ENCODE measurements around the gene IL12A.

Gene IL12A

DNA sequence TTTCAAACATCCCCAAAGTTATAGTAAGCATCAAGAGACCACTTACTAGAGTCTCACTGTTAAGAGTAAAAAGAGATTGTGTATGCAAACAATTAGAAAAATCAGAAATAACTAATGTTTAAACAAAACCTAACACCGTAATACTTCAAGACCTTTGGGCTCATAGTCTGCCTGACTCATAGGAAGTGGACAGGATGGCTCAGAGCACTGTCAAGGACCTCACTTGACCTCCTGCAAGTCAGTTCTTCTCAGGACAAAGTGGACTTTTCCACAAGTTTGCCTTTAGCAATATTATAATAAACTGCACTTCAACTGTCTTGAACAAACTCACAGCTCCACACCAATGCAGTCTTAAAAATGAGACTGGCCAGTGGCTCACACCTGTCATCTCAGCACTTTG lies 34.8 kb downstream of the IL12A start:
- no peak for DNase-seq (ENCODE audit: low read depth in 4 of 4, low spot score in 1 of 4)

GRCh38 chr3:160027541-160028195 lies 39.0 kb downstream of the IL12A start:
- no peak for DNase-seq (ENCODE audit: low read depth in 4 of 4, low spot score in 1 of 4)

DNA sequence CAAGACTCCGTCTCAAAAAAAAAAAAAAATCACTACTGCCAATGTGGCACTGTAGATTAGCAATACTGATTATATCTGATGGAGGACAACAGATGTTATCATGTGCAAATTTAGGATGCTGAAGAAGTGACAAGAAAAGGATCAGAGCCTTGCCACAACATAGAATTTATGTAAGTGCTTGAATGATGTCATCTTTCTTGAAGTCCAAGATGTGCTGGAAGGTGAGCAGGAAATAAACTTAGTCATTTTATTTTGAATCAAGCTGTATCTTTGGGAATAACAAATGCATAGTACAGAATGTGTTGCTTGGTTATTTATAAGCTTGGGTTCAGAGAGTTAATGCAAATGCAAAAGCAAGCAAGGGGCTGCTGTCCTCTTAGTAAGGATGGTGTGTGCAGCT lies 47.1 kb downstream of the IL12A start:
- DNase-seq (ENCODE audit: low read depth in 4 of 4, low spot score in 1 of 4), result no peak

GRCh38 chr3:160038862-160039562 lies 50.4 kb downstream of the IL12A start:
- no peak for DNase-seq (ENCODE audit: low read depth in 4 of 4, low spot score in 1 of 4)

DNA sequence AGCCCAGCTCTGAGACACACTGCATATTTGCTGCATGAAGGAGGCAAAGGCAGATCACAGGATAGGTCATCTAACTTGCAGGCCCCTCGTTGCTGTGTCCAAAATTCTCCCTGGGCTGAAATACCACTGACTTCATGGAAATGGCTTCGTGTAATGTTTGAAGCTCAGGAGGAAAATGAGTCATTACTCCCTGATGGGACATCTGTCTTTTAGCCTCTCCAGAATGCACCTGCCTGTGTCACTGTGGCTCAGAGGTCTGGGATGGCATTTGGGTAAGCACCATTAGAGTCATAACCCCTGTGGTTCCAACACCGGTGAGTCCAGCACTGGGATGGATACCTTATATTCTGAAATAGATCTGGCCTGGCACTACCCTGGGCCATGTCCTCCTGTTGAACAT lies 51.5 kb downstream of the IL12A start:
- no peak for DNase-seq (ENCODE audit: low read depth in 4 of 4, low spot score in 1 of 4)

DNA sequence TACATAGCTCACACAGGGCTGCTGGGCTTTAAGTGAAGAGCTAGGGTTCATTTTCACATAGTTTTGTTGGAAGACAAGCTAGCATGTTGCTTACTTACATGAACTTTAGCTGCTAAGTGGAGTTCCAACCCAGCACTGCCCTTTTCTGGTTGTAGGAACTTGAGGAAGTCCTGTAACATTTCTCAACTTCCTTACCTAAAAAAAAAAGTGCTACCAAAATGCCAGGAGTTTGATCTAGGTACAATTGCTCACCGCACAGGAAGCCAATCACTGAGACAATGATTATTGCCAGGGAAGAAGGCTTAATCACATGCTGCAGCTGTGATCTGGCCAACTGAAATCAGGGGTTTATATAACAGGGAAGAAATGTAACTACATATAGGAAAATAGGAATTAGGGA lies 52.8 kb downstream of the IL12A start:
- DNase-seq (ENCODE audit: low read depth in 4 of 4, low spot score in 1 of 4), result no peak

DNA sequence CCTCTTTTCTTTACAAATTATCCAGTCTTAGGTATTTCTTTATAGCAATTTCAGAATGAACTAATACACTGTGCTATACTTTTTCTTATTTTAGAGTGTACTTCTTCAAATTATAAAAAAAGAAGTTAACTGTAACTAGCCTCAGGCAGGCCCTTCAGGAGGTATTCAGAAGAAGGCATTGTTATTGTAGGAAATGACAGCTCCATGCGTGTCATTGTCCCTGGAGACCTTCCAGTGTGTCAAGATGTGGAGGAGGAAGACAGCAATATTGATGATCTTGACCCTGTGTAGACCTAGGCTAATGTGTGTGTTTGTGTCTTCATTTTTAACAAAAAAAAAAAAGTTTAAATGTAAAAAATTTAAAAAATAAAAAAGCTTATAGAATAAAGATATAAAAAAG lies 55.5 kb downstream of the IL12A start:
- no peak for DNase-seq (ENCODE audit: low read depth in 4 of 4, low spot score in 1 of 4)

Measured in stimulated activated CD4-positive, alpha-beta T cell treated with anti-CD3 and anti-CD28 coated beads, Interleukin-1b, Interleukin-23, amount 100 ng/mL, for 24 hours (primary cell).